ENCODE data around the gene PTPRG.

PTPRG gene

DNA sequence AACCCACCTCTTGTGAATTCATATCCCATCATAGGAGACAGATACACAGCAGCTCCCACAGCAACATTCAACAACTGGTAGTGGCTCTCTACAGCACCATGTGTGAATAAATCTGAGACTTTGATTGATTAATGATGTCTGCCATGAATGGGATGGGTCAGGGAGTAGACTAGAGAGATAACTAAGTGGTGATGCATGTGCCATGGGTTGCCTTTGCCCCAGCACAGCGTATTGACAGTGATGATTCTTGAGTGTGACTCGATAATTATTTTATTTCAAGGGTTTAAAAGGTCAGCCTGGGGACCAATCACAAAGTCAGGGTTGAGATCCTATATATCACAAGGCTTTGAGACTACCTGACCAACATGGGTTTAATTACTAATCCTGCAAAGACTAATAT is 295.9 kb downstream of the PTPRG start:
- no peak for DNase-seq (ENCODE audit: low read depth, low spot score)

DNA sequence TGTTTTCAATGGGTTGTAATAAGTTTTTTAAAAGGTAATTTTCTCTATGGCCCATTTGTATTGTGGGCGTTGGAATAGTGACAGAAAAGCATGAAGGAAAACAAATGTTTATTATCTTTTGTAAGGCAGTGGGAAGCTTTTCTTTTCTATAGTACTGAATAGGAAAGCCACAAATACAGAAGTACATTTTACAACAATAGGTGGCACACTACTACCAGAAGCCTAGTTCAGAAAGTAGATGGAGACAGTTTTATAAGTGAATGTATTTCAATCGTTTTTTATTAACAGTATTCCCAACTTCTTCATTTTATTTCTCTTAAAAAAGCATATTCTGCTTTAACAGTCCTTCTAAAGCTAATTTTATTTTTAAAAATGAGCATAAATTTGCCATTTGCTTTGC is 296.7 kb downstream of the PTPRG start:
- DNase-seq (ENCODE audit: low read depth, low spot score): no peak

DNA sequence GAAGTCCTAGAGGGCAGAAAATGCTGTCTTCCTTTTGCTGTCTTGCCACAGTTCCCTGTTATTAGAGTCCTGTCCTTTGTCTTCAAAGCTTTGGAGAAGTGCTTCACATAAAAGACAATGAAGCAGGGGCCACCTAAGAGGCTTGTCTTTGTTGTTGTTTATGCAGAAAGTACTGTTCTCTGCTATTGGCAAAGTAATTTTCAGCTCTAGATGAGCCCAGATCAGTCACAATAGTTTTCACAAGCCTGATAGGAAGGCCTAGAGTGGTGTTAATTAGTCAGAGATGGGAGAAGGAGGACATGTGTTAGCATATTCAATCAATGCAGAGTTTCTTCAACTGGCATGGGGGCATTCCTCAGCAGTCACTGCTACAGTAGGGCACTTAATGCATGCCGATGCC is 300.0 kb downstream of the PTPRG start:
- peak; percentile 24 for DNase-seq (ENCODE audit: low read depth, low spot score)

DNA sequence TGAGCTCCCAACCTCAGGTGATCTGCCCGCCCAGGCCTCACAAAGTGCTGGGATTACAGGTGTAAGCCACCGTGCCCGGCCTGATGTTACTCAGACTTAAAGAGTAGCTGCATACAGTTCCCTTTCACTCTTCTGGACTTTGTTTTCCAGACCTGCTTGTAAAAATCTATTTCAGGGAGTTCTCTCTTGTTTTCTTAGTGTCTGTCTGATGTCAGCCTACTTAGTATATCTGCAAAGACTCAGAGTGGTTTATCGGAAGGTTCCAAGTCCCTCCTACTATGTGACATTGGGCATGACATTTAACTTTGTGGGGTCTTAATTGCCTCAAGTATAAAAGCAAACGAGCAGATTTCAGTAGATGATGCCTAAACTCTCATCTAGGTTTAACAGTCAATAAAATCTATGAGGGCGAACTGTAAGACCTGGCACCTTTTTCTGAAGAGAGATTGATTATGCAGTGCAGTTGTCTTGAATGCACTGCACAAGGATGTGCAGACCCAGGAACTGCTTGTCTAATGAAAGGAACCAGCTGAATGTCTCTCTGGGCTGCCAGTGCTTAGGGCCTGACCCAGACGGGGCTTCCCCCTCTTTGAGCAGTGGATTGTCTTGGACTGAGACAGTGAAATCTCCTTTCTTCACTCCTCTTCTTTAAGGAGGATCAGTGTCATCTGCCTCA is 301.4 kb downstream of the PTPRG start:
- no peak for DNase-seq (ENCODE audit: low read depth, low spot score)

DNA sequence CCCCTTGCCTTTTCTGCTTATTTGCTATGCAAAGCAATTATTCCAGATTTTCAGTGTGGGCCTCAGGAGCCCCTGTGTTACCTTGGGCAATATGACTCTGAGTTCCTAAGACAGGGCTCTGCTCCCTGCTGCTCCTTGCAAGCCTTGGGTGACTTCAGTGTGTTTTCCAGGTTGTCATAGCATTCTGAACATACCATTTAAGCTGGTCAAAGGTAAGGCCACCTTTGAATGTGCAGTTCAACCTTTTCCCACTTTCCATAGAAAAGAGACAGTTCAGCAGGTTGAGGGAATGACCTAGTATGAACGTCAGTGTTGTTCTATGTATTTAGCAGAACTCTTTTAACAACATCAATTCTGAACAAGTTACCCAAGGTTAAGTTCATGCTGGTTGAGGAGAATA is 302.2 kb downstream of the PTPRG start:
- no peak for DNase-seq (ENCODE audit: low read depth, low spot score)

DNA sequence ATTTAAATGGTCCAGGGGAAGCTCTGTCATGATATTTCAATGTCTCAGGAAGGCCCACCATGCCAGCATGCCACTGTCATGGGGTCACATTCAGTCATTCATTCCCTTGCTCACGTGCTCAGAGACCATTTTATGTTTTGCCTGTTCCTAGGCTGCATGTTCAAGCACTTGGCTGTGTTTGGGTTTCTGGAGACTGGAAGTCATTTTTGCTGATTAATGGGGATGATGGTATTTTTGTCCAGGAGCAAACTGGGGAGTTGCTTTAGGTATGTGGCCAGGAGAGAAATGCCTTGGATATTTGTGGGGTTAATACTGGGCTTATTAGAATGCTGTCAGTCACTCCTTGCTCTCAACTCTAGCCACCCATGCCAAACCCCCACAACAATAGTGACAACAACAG is 303.5 kb downstream of the PTPRG start:
- no peak for DNase-seq (ENCODE audit: low read depth, low spot score)

DNA sequence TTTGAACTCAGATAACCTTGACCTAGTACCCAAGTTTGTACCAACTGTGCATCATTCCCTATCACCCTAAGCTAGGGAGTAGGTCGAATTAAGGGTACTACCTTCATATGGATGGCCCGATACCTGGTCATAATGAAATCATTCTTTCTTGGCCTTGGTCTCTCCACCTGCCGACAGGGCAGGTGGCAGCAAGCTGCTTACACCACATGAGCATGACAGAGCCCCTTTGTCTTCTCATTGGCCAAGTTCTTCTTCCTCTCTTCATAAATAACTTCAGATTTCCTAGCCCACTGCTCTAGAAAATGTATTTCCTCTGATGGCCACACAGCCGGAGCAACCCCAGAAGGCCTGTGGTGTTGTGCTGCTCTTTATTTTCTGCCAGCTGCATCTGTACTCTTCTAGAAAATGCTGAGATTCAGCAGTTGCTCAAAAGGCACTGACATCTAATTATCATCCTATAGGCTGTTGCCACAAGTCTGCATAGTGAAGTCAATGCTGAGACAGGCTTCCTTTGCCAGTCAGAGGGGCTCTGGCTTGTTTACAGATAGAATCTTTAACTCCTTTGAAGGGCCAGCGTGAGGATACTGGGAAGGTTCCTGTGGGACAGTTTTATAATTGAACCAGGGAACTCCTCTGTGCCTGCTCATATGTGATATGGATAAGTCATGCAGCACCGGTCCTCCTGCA is 304.2 kb downstream of the PTPRG start:
- peak; percentile 13 for DNase-seq (ENCODE audit: low read depth, low spot score)

DNA sequence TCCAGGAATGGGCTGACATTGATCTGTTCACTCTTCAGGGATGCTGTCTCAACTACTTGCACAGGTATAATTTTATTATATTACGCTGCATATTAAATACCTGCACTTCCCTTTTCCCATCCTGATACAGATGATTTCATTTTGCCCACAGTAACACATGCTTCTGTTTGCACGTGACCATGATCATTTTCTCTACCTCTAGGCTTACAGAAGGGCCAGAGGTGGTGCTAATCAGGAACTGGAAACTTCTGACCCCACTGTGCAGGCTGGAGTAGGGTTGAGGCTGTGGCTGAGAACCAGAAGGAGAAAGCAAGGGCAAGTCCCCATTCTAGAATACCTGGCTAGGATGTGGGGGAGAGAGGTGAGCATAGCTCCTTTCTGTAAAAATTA is 304.8 kb downstream of the PTPRG start:
- no peak for DNase-seq (ENCODE audit: low read depth, low spot score)

DNA sequence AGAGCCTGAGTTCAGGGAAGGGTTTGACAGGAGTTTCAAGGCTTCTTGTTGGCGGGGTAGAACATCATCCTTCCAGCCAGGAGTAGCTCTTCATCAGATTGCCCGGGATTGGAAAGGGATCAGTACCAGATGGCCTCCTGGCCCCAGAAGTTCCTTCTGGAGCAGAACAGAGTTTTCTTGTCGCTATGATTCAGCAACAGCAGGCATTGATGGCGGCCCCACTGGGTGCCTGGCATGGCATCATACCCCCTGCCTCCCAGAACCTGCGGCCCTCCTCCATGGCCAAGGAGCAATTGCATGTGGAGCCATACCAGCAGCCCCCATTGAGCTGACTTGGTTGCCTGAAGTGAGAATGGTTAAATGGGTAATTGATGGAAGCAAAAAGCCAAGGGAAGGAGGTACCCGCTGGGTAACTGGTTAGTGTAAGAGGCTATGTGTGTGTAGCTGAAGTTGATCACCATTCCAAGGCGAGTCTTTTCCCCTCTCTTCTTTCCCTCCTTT is 305.6 kb downstream of the PTPRG start:
- no peak for DNase-seq (ENCODE audit: low read depth, low spot score)

DNA sequence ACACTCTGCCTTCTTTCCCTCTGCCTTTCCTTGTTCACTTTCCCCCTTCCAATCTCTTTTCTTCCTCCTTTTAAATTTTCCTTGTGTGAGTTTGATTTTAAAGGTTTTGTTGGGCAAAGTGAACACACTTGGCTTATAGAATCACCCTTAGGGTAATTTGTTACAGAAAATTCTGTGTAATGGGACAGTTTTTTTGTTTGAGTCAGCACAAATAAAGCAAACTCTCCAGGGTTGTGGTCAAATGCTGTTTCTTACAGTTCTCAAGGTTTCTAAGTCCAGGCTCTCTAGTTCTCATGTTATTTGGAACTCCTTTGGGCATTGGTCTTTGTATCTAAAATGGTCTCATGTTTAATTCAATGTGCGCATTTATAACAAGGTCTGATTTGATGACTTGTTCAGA is 307.1 kb downstream of the PTPRG start:
- no peak for DNase-seq (ENCODE audit: low read depth, low spot score)

DNA sequence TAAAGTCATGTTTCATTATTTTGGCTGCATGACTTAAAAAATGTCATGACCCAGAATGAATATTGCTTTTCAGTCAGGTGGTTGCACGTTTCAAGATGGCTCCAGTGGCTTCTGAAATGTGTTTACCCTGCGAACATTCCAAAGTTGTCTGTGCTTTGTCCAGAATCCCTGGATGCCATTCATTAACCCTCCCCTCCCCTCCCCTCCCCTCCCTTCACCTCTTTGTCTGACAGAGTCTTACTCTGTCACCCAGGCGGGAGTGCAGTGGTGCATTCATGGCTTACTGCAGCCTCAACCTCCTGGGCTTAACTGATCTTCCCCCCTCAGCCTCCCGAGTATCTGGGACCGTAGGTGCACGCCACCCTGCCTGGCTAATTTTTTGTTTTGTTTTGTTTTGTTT is 308.0 kb downstream of the PTPRG start:
- peak; percentile 47 for DNase-seq (ENCODE audit: low read depth, low spot score)

DNA sequence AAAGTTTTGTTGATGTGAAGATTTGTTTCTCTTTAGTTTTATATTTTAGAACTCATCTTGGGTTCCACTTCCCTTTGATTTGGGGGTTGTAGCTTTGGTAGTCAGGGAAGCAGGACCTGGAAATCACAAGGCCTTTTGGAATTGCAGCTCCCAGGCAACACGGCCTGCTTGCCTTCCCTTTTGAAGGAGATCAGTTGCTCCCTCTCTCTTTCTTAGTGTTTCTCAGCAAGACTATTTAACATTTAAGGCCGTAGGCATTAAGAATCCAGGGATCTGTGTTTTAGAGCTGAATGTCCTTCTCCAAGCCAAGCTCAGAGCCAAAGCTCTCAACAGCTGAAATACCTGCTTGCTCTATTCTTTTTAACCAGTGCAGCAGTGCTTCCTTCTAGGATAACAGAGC is 310.3 kb downstream of the PTPRG start:
- DNase-seq (ENCODE audit: low read depth, low spot score): peak; percentile 48

DNA sequence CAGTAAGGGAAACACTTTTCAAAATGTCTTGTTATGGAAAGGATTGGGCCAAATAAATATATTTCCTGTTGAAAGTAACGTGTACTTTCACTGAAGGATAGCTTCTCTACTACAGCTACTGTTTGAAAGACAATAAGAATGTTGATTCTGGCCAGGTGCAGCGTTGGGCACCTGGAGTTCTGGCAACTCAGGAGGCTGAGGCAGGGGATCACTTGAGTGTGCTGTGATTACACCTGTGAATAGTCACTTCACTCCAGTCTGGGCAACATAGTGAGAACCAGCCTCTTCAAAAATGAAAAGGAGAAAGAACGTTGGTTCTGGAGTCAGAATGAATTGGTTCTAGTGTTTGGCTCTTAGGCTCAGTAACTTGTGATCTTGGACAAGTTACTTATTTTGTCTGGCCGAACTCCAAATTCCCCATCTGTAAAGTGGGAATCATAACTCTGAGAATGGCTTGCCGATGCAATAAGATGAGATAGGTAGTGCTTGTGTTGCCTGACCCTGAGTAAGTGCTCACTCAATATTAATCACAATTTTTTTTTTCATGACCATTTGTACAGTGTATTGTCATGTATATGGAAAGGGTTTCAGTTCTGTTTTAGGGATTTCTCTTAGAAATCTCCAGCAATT is 310.8 kb downstream of the PTPRG start:
- DNase-seq (ENCODE audit: low read depth, low spot score): peak; percentile 18

DNA sequence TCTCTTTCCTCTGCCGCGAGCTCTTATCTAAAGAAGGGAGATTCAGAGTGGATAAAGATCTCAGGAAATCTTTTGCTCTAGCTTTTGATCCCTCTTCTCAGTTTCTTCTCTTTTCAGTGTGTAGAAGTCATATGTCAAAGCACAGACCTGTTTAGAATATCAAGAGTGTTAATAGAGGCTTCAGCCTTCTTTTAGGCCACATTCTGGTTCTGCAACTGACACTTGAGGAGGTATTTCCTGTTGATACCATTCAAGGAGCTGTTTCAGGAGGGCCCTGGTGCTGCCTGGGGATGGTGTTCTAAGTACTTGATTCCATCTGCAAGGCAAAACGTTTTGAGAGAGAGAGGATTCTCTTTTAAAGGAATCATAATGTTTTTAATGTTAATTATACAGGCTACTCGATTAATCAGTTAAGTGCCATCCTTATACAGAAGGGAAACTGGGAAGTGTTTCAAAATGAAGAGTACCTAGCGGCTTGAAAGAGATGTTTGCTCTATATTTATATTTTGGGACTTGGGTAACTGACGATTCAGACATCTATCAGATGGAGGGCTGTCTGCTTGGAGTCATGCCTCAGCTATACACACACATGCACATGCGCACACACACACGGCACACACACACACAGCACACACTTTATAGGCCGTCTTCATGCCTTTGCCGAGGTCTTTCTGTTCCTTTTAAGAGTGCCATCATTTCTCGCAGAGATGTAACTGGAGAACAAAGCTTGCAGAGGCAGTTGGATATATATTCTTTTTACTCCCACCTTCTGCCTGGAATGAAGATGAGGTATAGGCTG is 313.9 kb downstream of the PTPRG start:
- DNase-seq (ENCODE audit: low read depth, low spot score): peak; percentile 37

DNA sequence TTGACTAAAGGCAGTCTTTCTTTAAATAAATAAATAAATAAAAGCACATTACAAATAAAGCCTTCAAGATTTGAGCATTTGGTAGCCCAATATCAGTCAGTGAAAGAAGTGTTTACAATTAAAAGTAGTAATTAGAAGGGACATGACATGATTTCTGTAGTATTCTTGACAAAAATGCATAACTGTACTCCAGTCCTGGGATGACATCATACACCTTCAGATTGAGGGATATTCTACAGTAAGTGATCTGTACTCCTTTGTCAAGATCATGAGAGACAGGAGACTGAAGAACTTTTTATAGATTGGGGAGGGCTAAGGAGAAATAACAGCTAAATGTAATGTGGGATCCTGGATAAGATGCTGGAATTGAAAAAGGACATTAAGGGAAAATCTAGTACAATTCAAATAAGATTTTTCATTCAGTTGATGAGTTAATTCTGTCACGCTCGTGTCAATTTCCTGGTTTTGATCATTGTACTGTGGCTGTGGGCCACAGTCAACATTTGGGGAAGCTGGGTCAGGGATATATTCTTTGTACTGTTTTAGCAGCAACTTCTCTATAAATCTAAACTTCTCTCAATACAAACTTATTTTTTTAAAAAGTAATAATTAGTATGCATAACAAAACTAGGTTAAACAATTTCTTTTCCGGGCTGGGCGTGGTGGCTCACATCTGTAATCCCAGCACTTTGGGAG is 314.8 kb downstream of the PTPRG start:
- no peak for DNase-seq (ENCODE audit: low read depth, low spot score)

DNA sequence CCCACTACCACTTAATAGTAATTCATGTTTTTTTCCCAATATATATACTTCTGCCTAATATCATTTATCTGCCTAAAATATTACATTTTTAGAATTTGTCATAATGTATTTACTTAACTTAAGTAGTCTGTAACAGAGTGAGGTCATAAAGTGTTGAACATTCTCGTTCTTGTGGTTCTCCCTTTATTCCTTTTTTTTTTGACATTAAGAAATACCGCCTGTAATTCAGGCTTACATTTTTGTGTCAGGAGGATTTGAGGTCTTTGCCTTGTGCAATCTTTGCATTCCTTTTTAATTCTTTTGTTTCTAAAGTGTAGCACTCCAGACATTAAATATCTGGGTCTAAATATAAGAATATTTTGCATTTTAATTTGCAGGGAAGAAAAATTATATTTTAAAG is 315.4 kb downstream of the PTPRG start:
- DNase-seq (ENCODE audit: low read depth, low spot score): no peak

DNA sequence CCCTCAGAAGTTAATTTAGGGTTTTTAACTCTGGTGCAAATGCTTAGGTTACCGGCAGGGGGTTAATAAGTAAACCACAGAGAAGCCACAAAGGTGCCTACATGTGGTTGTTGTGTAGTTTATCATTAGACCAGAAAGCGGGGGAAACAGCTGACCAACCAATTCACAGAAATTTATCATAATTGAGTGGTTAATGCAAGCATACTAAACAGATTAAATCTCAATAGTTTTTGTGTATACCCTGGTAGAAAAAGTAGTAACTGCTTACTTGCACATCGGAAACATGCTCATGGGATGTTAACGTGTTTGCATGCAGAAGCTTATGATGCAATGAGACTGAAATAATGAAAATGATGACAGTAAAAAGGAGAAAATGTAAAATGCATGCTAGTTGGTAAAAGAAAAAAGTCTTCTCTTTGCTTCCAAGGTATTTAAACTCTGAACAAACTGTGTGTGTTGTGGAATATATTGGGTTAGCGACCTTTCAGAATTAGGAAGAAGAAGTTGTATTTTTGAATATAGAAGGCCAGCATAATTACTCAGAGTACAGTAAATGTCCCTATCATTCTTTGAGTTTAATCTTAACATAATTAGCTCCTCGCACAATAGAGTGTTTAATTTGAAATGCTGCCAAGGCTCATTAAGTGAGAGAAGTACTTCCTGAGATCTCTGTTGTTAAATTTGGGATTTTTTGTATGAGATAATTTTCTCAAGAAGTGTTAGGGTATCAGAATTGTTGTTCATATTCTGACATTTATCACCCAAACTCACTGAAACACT is 316.2 kb downstream of the PTPRG start:
- DNase-seq (ENCODE audit: low read depth, low spot score): no peak

DNA sequence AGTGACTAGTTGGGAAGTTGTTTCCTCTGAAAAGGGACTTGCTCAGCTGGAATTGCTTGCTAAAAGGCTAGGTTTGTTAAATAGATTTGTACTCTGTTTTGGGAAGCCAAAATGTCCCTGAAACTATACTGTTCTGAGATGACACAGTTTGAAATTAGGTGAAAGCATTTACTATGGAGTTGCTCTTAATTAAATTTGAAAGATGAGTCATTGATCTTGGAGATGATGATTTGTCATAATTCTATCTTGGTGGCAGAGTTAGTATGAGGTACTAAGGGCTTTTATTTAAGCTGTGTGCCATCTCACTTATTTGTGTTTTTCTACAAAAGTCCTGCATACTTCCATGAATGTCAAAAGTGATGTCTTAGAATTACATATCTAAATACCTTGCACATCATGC is 320.9 kb downstream of the PTPRG start:
- DNase-seq (ENCODE audit: low read depth, low spot score): no peak

DNA sequence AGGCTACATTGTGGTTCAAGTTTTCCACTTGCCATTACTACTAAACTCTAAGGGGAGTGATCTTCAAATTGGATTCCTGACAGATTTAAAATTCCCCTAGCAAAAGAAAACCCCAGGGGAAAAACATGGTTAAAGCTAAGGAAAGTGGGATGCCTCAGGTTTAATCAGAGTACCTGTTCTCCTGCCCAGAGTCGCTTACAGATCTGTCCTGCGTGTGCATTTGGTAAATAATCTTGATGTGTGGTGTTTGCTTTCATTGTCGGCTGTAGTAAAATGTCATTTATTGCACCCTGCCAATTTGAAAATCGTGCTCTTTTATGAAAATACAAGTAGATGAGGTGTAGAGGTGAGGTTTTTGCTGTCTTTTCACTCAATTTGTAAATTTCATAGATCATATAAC is 323.4 kb downstream of the PTPRG start:
- DNase-seq (ENCODE audit: low read depth, low spot score): no peak

DNA sequence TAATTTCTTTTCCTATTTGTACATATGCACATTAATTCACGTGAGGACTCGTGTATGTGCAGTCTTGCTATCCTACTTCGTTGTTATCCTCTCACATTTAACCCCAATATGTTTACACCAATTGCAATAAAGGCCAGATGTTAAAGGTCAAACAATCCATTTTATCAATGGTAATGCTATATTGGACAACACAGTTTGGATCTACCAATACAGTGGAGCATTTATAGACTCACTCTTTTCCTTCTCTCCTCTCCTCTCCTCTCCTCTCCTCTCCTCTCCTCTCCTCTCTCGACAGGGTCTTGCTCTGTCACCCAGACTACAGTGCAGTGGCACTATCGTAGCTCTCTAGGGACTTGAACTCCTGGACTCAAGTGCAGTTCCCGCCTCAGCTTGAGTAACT is 324.0 kb downstream of the PTPRG start:
- no peak for DNase-seq (ENCODE audit: low read depth, low spot score)

DNA sequence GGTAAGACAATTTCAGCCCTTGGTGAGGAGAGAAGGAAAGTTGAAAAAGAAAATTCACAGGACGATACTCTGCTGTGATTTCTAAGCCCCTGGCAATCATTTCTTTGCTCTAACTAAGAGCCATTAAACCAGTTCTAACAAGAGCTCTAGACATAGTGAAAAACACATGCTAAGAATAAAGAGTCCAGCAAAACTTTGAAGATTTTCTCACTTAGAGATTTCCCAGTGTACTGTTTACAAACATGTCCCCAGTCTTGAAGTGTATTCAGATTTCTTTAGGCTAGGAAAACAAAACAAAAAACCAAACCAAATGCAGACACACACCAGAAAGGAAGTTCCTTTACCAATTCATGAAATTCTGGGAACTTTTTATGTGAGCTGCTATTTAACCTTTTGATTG is 325.8 kb downstream of the PTPRG start:
- no peak for DNase-seq (ENCODE audit: low read depth, low spot score)

All from ELF-1 (cell line).